Keratinocyte (primary cell): Measurements from ENCODE around the gene TXK. TPM values are rescaled to one million over a fixed set of nuclear protein-coding genes. Genes with fewer than 3 reads are reported as not detected.

Experiments
- DNase-seq: peaks from one replicate; pipeline ENCODE4 v3.0.0-alpha.2; 2011; ENCODE audit warnings: low read depth, missing footprints, low spot score
- FAIRE-seq: peaks from 2 replicates; lab custom pipeline; 2011; peaks lifted over from hg19 to GRCh38; lab: Jason Lieb, UNC
- H2AFZ ChIP-seq: 2 replicates; pipeline ENCODE4 v1.6.0; 2012; ENCODE audit warnings: low read length, control low read depth, inconsistent platforms; ENCODE audit not compliant: control insufficient read depth
- H3K27ac ChIP-seq: 2 replicates; pipeline ENCODE4 v1.5.1; 2011; ENCODE audit warnings: low read length; ENCODE audit not compliant: control insufficient read depth, insufficient read depth
- H3K27me3 ChIP-seq: 3 replicates; pipeline ENCODE4 v1.6.0; 2011; ENCODE audit warnings: low read length; ENCODE audit not compliant: control insufficient read depth, insufficient read depth; ENCODE audit errors: extremely low read depth
- H3K36me3 ChIP-seq, 2 experiments: 2 replicates in 1 of 2; 3 replicates in 1 of 2; pipeline ENCODE4 v1.5.1; 2011; ENCODE audit warnings: low read length in 2 of 2, mild to moderate bottlenecking in 1 of 2; ENCODE audit not compliant: control insufficient read depth in 2 of 2, insufficient read depth in 2 of 2; ENCODE audit errors: extremely low read depth in 1 of 2
- H3K4me1 ChIP-seq: 3 replicates; pipeline ENCODE4 v1.5.1; 2011; ENCODE audit warnings: low read length; ENCODE audit not compliant: control insufficient read depth, insufficient read depth; ENCODE audit errors: extremely low read depth
- H3K4me2 ChIP-seq: 3 replicates; pipeline ENCODE4 v1.6.0; 2011; ENCODE audit warnings: low read depth, low read length; ENCODE audit not compliant: control insufficient read depth, insufficient read depth; ENCODE audit errors: extremely low read depth
- H3K4me3 ChIP-seq, 3 experiments: fragments of 200-600 bp in 1 of 3; sonication (generic) in 1 of 3; 2 replicates in 2 of 3; 3 replicates in 1 of 3; pipeline ENCODE4 v1.5.1; 2011 to 2016; ENCODE audit warnings: low read length in 3 of 3, mild to moderate bottlenecking in 3 of 3, control low read depth in 2 of 3, inconsistent platforms in 1 of 3, low read depth in 1 of 3, mixed read lengths in 1 of 3, mixed run types in 1 of 3, moderate library complexity in 1 of 3; ENCODE audit not compliant: control insufficient read depth in 2 of 3, insufficient read depth in 2 of 3; ENCODE audit errors: extremely low read depth in 1 of 3
- H3K79me2 ChIP-seq: 2 replicates; pipeline ENCODE4 v1.6.0; 2012; ENCODE audit warnings: low read length; ENCODE audit not compliant: control insufficient read depth, insufficient read depth
- H3K9ac ChIP-seq: 3 replicates; pipeline ENCODE4 v1.6.0; 2011; ENCODE audit warnings: low read length; ENCODE audit not compliant: control insufficient read depth, insufficient read depth; ENCODE audit errors: extremely low read depth
- H3K9me1 ChIP-seq: 3 replicates; pipeline ENCODE4 v1.6.0; 2011; ENCODE audit warnings: low read length; ENCODE audit not compliant: control insufficient read depth, insufficient read depth; ENCODE audit errors: extremely low read depth
- H3K9me3 ChIP-seq: 2 replicates; pipeline ENCODE4 v1.5.1; 2012; ENCODE audit warnings: low read depth, low read length; ENCODE audit not compliant: control insufficient read depth
- H4K20me1 ChIP-seq: 3 replicates; pipeline ENCODE4 v1.6.0; 2011; ENCODE audit warnings: low read length; ENCODE audit not compliant: control insufficient read depth, insufficient read depth; ENCODE audit errors: extremely low read depth
- CTCF ChIP-seq, 3 experiments: IDR thresholded peaks in 1 of 3; conservative IDR thresholded peaks in 1 of 3; optimal IDR thresholded peaks in 1 of 3; 2 replicates in 2 of 3; 3 replicates in 1 of 3; pipeline versions ENCODE3 to v1.5.1; 2011; ENCODE audit warnings: low read length in 3 of 3, mild to moderate bottlenecking in 3 of 3, moderate library complexity in 2 of 3, control low read depth in 1 of 3, inconsistent platforms in 1 of 3; ENCODE audit not compliant: insufficient read depth in 2 of 3; ENCODE audit errors: extremely low read depth in 1 of 3
- EZH2 ChIP-seq: IDR thresholded peaks from one replicate; pipeline ENCODE4 v1.6.1; 2012; ENCODE audit warnings: inconsistent platforms, mild to moderate bottlenecking, low read length, moderate library complexity
- dilution Hi-C: fragments of 300-500 bp; cut with MboI; formaldehyde crosslinking; loops from one replicate; pipeline ENCODE4 v1.7.0; 2020; ENCODE audit warnings: low sequenced_read_pairs; ENCODE audit not compliant: extremely low pct_ligation_motif_present
- polyA plus RNA-seq, 5 experiments: library from polyadenylated mRNA; depleted of rRNA in 3 of 5; stranded (reverse) in 3 of 5; stranded (forward) in 1 of 5; unstranded in 1 of 5; fragments of >200 nt; gene quantifications; 1 replicate in 1 of 5; 2 replicates in 3 of 5; 3 replicates in 1 of 5; pipeline versions ENCODE4 v1.2.1 to v1.2.3, GENCODE V29; 2011 to 2012; ENCODE audit warnings: missing spikeins in 2 of 5, low read depth in 1 of 5, low replicate concordance in 1 of 5

The TXK gene
- polyA plus RNA-seq, 1 donor (not counting 4 experiments of a cell fraction or from before 2014, with no cell fraction given): 0.12 TPM

GRCh38 chr4:48028696-48029095 is 105.4 kb downstream of the TXK start:
- Histone ChIP-seq H2AFZ (no peak overlapping the region), H3K9ac (no peak overlapping the region), H3K79me2 (no peaks in the 10 kb centered on the region), H3K4me2 (no peak overlapping the region), H4K20me1 (no peaks in the 10 kb centered on the region), H3K27ac (no peak overlapping the region), H3K9me1 (no peaks in the 10 kb centered on the region), H3K36me3 (peaks cover 5 to 6% of the 10 kb centered on the region in 2 experiments), H3K4me1 (no peaks in the 10 kb centered on the region), H3K4me3 (no peak overlapping the region), H3K9me3 (no peaks in the 10 kb centered on the region), H3K27me3 (no peaks in the 10 kb centered on the region)
- dilution Hi-C loops: no loop called here
- FAIRE-seq: no peak
- no peak for DNase-seq
- TF ChIP-seq EZH2: no peak
- no peak for TF ChIP-seq CTCF (optimal IDR thresholded peaks at IDR 0.05 in 1 of 3, IDR thresholded peaks at IDR 0.05 in 1 of 3, conservative IDR thresholded peaks at IDR 0.05 in 1 of 3; ENCODE audit: extremely low read depth in 1 of 3, insufficient read depth in 2 of 3, low read length in 3 of 3)

- no peaks in the 10 kb centered on the region for H3K4me1 ChIP-seq
- no peak overlapping the region for H2AFZ ChIP-seq
- H3K9me1 ChIP-seq: no peaks in the 10 kb centered on the region
- H3K36me3 ChIP-seq: peaks cover 6 to 7% of the 10 kb centered on the region in 2 experiments
- DNase-seq: no peak
- H3K4me2 ChIP-seq: no peak overlapping the region
- peaks cover 2% of the 10 kb centered on the region for H3K79me2 ChIP-seq
- dilution Hi-C loops: no loop called here
- H3K9ac ChIP-seq: no peak overlapping the region
- no peak overlapping the region for H3K27ac ChIP-seq
- no peak for FAIRE-seq
- H3K9me3 ChIP-seq: no peaks in the 10 kb centered on the region
- no peak overlapping the region for H3K4me3 ChIP-seq
- H3K27me3 ChIP-seq: no peaks in the 10 kb centered on the region
- TF ChIP-seq CTCF (optimal IDR thresholded peaks at IDR 0.05 in 1 of 3, IDR thresholded peaks at IDR 0.05 in 1 of 3, conservative IDR thresholded peaks at IDR 0.05 in 1 of 3; ENCODE audit: extremely low read depth in 1 of 3, insufficient read depth in 2 of 3, low read length in 3 of 3): no peak
- H4K20me1 ChIP-seq: no peaks in the 10 kb centered on the region
Observed at GRCh38 chr4:48027653-48028052, 106.4 kb downstream of the TXK start.
